Stimulated activated CD8-positive, alpha-beta memory T cell treated with anti-CD3 and anti-CD28 coated beads, Interleukin-4, amount 100 ng/mL, for 48 hours (primary cell): Measurements from ENCODE around the gene KRT33B.
"Not testable (repeated sequence)": the region's sequence is repeated elsewhere in the genome, so short reads cannot be mapped to it uniquely, and the experiment has no call there.

ENCODE experiments used
- DNase-seq: peaks from one replicate; pipeline ENCODE4 v3.0.0-alpha.2; 2020

KRT33B gene

GRCh38 chr17:41369713-41370112 lies at the start of gene KRT33B:
Gene KRT33B, minus strand, starts transcription at chr17:41369813. Its CDS starts 63 bp downstream, at chr17:41369750.
- no peak for DNase-seq

DNA sequence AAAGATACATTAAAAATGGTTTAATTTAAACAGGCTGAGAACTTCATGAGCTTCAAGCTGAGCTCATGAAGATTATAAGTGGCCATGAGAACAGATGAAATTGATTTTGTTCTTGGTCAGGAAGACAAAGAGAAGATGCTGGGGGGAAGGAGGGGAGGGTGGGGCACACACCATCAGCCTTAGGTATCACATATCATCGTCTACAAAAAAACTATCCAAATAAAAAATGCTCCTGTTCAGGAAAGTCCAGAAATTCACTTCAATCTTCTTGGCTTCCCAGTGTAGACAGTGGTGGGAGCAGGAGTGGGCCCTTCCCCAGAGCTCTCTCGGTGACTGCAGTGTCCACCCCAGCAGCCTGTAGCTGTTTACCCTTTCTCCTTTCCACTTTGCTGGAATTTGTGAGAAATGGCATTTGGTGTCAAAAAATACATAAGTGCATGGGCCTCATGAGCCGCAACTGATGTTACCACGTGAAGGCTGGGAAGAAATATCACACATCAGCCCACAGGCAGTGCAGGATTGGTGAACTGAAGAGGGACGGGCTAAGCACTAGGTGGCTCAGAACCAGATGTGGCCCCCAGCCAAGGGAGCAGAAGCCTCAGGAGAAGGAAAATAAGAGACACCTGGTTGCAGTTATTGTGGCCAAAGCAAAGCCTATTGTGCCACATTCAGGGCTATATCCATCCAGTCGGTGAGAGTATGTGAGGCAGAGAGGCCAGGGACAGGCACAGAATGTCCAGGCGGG lies 48.7 kb upstream of the KRT33B start:
- DNase-seq = no peak

DNA sequence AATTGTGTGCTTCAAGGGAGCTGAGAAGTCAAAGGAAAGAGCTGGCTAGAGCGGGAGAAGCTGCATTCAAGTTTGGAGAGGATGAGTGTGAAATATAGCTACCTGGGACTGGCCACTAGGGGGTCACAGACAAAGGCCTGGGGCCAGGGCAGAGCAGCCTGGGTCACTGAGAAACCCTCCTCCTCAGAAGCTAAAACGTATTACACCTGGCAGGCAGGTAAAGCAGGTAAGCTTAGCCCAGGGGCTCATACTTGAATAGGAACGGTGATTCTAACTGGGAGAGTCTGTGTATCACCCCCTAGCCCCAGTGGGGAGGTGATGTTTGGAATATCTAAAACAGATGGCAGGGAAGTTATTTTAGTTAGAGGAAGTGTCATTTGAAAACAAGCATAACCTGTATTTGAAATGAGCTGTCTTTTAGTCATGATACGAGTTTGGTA lies 48.0 kb upstream of the KRT33B start:
- no peak for DNase-seq

DNA sequence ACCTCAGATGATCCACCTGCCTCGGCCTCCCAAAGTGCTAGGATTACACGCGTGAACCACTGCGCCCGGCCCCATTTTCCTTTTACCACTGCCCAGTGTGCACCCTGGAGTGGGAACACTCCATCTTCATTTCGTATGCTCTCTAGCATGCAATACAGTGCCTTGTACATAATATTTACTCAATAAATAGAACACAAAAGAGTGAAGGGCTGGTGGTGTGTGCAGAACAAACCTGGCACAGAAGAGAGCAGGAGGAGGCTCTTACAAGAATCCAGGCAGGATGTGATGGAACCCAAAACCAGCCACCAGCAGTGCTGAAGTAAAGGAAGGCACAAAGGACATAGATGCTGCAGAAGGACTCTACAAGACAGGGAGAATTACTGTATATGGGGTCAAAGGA lies 47.5 kb upstream of the KRT33B start:
- DNase-seq = no peak

DNA sequence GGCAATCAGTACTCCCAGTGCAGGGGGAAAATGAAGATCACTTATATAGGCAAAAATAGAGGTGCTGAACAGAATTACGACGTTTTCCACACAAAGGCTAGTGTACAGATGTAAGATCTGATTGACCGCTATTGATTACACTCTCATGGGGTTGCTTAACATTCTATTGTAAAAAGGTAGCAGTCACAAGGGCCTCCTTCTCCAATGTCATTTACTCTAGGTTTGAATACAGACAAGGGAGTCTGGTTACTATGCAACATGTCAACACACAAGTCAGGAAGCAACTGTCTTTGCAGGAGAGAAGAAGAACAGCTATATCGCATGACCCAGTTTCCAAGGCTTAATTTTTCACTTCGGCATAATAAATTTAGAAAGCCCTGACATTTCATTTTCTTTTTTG lies 46.9 kb upstream of the KRT33B start:
- no peak for DNase-seq

- no peak for DNase-seq
Measured at GRCh38 chr17:41415833-41416335, 46.3 kb upstream of the KRT33B start.

DNA sequence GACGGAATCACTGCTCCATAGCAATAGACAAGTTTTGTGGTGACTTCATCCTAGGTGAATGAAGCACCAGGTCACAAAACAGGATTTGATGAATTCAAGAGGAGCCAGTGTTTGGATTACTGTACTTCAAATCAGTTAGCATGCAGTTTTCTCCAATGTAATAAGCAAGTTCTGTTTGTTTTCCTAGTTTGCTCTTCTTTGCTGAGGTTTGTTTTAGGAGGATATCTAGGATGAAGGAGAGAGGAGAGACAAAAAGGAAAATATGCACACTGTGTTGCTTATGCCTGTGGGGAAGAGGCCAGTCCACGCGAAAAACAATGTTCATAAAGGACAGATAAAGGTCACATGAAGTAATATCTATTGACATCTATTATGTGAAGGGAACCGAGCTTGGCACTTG lies 45.8 kb upstream of the KRT33B start:
- DNase-seq = no peak

- no peak for DNase-seq
Measured at GRCh38 chr17:41413982-41414381, 44.4 kb upstream of the KRT33B start.

- no peak for DNase-seq
Measured at GRCh38 chr17:41413353-41413957, 43.8 kb upstream of the KRT33B start.

DNA sequence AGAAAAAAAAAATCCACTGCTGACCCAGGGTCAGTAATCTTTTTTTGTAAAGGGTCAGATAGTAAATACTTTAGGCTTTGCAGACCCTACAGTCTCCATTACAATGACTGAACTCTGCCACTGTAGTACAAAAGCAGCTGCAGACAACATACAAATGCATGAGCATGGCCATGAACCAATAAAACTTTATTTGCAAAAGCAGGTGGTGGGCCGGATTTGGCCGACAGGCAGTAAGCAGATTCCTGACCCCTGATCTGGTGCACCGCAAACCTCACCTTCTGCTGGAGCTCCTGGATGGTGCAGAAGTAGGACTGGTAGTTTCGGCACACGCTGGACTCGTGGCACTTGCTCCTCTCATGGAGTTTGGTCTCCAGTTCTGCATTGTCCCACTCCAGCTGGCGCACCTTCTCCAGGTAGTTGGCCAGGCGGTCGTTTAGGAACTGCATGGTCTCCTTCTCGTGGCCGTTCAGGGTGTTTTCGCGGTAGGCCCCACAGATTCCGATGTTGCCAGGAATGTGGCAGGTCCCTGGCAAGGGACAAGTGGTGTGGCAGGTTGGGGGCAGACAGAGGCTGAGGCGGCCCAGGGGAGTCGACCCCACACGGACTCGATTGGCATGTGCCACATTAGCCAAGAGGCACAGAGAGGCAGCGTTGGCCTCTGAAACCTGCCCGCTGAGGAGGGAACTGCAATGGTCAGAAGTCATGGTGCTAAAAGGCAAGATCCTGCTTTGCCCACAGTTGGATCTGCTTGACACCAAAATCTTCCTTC lies 41.6 kb upstream of the KRT33B start:
- no peak for DNase-seq

DNA sequence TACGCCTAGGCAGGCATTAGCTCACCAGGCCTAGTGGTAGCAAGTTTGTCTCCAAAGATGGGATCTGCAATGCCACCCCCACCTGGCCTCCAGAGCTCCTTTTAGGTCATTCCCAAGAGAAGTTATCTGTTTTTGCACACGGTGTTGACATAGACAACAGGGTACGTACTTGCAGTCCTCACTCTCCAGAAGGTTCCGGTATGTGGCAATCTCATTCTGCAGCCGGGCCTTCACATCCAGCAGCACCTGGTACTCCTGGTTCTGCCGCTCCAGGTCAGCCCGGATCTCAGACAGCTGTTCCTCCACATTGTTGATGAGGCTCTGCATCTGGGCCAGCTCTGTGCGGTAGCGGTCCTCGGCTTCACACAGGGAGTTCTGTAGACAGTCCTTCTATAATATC lies 37.6 kb upstream of the KRT33B start:
- DNase-seq = no peak

- DNase-seq = no peak
Measured at GRCh38 chr17:41406205-41406604, 36.6 kb upstream of the KRT33B start.

DNA sequence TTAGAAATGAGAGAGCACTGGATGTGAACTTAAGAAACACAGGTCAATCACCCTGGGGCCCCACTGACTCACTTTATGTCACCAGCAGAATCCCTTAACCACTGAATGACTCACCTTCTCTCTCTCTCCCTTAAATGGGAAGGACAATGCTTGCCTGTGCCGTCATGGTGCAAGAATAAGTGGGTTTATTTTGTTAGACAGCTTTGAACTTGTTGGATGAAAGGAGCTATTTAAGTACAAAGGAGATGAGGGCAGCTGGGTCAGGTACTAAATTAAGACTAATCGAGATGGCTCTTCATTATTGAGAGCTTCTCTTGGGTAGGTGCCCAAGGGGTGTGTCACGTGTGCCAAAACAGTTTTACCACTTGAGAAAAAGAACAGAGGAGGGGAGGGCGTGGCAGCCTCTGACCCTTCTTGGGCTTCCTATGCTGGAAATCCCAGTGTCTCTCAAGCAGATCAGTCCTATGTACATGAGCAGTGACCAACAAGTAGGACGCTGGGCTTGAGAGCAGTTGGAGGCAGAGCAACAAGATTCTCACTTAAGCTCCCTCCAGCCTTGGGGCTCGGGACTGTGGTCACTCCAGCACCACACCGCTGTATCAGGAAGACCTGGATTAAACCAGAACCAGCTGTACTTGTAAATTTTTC lies 34.5 kb upstream of the KRT33B start:
- peak; percentile 66 for DNase-seq

DNA sequence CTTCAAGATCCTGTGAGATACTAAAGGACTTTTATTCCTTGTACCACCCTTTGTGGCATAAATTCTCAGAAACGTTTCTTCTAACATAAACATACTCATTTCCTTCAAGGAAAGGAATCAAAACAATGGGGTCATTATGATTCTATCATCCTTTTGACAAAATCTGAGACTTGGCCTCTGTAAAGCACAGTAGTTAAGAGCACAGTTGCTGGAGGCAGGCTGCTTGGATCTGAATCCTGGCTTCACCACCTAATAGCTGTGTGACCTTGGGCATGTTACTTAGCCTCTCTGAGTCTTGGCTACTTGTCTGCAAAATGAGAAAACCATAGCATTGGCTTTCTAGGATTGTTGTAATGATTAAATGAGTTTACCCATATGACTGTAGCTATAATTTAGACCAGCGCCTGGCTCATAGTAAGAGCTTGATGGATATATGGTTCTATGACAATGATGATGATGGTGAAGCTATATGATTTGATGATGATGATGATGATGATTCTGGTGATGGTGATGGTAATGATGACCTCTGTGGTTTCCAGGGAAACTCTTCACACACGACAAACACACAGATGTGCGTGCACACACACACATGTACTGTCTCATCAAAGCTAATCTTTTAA lies 33.9 kb upstream of the KRT33B start:
- DNase-seq = no peak

DNA sequence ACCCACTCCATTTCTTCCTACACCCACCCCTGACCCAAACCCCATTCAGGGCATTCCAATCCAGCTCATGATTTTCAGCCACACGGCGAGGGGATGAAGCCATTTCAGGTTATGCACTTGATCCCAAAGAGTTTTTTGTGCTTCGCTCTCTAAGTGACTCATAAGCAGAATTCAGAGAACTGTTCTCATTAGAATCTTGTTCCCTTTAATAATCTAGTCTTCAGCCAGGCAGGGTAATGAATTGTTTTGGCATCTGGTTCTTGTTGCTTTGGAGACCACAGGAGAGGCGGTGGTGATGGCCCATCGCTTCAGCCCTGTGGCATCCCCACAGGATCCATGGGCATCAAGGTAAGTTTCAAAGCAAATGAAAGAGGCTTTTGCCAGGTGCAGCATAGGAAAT lies 32.5 kb upstream of the KRT33B start:
- DNase-seq = no peak

- DNase-seq = no peak
Measured at GRCh38 chr17:41396996-41397660, 27.5 kb upstream of the KRT33B start, which contains the start of gene KRT31. Gene KRT31, minus strand, starts transcription at chr17:41397608. Its CDS starts 69 bp downstream, at chr17:41397539.

DNA sequence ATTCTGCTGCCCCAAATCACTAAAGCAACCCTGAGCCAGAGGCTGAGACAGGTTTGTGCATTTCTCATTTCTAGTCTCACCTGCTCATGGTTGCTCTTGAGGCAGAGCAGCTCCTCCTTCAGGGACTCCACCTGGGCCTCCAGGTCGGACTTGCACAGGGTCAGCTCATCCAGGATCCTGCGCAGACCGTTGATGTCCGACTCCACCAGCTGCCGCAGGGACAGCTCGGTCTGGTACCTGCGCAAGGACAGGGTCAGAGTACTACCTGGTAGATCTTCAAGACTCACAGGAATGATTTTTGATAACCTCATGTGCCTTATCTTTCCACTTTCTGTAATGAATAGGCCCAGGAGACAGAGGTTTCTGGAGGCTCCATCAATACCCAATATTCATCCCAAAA lies 26.7 kb upstream of the KRT33B start:
- no peak for DNase-seq

GRCh38 chr17:41395611-41396010 lies 26.0 kb upstream of the KRT33B start:
- DNase-seq = no peak

GRCh38 chr17:41395044-41395443 lies 25.4 kb upstream of the KRT33B start:
- DNase-seq = not testable (repeated sequence)

- DNase-seq = no peak
Measured at GRCh38 chr17:41394254-41394996, 24.8 kb upstream of the KRT33B start.

DNA sequence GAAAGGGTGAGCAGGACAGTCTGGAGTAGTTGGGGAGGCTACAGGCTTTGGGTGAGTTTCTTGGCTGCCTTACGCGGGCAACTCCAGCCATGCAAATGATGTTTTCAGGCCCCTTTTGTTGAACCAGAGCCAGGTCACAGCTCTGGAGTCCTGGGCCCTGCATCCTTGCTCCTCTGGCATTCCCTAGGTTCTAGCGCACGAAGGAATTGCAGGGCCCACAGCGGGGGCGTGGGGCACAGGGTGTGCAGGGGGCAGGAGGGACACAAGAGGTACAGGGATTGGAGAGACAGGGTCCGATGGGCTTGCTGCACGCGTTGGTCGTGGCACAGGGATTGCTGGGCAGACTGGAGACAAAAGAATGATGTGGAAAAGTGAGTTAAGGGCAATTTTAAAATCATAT lies 24.2 kb upstream of the KRT33B start:
- DNase-seq = no peak
